Adrenal gland (tissue), 5 donors: ENCODE results near the gene MAST4.

Experiments used
- POLR2A ChIP-seq, 2 donors: fragments of 450-650 bp; IDR thresholded peaks; one replicate each; pipeline ENCODE4 v1.6.1; 2017; ENCODE audit warnings: antibody characterized with exemption in 2 of 2, mild to moderate bottlenecking in 2 of 2, moderate library complexity in 1 of 2
- TF ChIP-seq, protein P1 (sequence below), 6 experiments: fragments of 450-650 bp in 4 of 6; fragments of 200-600 bp in 2 of 6; sonication (generic) in 1 of 6; IDR thresholded peaks; 1 replicate in 5 of 6; 2 replicates in 1 of 6; pipeline versions ENCODE4 v1.5.1 to v1.8.0; 2016 to 2021; ENCODE audit warnings: antibody characterized with exemption in 6 of 6, mild to moderate bottlenecking in 2 of 6, moderate library complexity in 1 of 6
- donor health status: DM: no; HTN: no; CAD: no.

DNA sequence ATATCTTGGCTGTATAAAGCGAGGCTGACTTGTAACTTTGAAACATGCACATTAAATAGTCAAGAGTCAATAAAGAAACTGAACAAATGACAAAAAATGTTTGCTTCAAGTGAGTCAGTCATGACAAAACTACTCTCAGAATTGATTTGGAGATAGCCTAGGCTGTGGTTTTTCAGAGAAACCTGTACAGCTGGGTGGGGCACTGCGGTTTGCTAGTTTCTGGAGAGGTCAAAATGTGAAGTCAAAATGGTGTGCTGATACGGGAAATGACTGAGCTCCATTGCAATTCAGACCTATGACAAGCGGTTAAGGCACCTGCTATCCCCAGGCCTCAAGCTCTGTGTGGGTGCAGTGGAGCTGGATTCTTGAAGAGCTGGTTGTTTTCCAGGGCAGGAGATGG lies 610.7 kb downstream of the MAST4 start:
- TF ChIP-seq, protein P1, sequence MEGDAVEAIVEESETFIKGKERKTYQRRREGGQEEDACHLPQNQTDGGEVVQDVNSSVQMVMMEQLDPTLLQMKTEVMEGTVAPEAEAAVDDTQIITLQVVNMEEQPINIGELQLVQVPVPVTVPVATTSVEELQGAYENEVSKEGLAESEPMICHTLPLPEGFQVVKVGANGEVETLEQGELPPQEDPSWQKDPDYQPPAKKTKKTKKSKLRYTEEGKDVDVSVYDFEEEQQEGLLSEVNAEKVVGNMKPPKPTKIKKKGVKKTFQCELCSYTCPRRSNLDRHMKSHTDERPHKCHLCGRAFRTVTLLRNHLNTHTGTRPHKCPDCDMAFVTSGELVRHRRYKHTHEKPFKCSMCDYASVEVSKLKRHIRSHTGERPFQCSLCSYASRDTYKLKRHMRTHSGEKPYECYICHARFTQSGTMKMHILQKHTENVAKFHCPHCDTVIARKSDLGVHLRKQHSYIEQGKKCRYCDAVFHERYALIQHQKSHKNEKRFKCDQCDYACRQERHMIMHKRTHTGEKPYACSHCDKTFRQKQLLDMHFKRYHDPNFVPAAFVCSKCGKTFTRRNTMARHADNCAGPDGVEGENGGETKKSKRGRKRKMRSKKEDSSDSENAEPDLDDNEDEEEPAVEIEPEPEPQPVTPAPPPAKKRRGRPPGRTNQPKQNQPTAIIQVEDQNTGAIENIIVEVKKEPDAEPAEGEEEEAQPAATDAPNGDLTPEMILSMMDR (IDR thresholded peaks at IDR 0.05), result no peak
- TF ChIP-seq POLR2A (IDR thresholded peaks at IDR 0.05), result no peak
